NT2/D1 (cell line): ENCODE data around the gene DLX1.

ENCODE experiments used
- DNase-seq: peaks from one replicate; pipeline ENCODE4 v3.0.0-alpha.2; 2011; ENCODE audit warnings: low read depth, low spot score
- H3K27me3 ChIP-seq: 2 replicates; pipeline ENCODE4 v1.6.0; 2011; ENCODE audit warnings: mild to moderate bottlenecking; ENCODE audit not compliant: insufficient read length, insufficient read depth
- H3K36me3 ChIP-seq: 2 replicates; pipeline ENCODE4 v1.6.1; 2011; ENCODE audit warnings: mild to moderate bottlenecking, low read length, mixed read lengths; ENCODE audit not compliant: insufficient read depth, insufficient read length
- H3K4me1 ChIP-seq: 2 replicates; pipeline ENCODE4 v1.5.1; 2011; ENCODE audit not compliant: insufficient read depth, insufficient read length
- H3K4me3 ChIP-seq: 2 replicates; pipeline ENCODE4 v1.5.1; 2011; ENCODE audit warnings: low read depth; ENCODE audit not compliant: insufficient read length
- H3K9ac ChIP-seq: 2 replicates; pipeline ENCODE4 v1.6.0; 2011; ENCODE audit warnings: low read depth; ENCODE audit not compliant: insufficient read length
- H3K9me3 ChIP-seq: 2 replicates; pipeline ENCODE4 v1.5.1; 2011; ENCODE audit warnings: mild to moderate bottlenecking, low read length; ENCODE audit not compliant: insufficient read depth
- SUZ12 ChIP-seq: IDR thresholded peaks from 2 replicates; pipeline ENCODE4 v1.6.1; 2011; ENCODE audit not compliant: insufficient read length, insufficient read depth; ENCODE audit errors: extremely low read depth
- YY1 ChIP-seq: IDR thresholded peaks from 2 replicates; pipeline ENCODE4 v1.6.1; 2011; ENCODE audit not compliant: insufficient read length, insufficient read depth
- ZNF274 ChIP-seq: IDR thresholded peaks from 2 replicates; pipeline ENCODE4 v1.6.1; 2011; ENCODE audit warnings: mild to moderate bottlenecking, low read depth, low read length

DLX1 gene

DNA sequence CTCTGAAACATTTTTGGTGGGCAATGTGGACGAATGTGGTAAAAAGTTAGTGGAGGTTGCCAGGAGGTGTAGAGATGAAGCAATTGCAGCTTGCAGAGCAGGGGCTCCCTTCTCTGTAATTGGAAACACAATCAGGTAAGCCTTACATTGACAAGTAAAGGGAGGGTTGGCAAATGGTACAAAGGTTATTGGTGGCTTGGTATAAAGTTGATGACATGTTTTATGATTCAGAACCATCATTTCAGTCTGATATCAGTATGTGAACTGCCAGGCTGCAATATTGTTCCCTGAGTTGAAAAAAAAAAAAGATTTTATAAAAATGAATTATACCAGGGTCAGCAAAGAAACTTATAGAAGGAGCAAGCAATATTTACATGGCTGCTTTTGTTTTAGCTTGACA is 14.4 kb upstream of the DLX1 start:
- no peaks in the 10 kb centered on the region for H3K27me3 ChIP-seq
- no peak overlapping the region for H3K4me3 ChIP-seq
- no peaks in the 10 kb centered on the region for H3K4me1 ChIP-seq
- DNase-seq = no peak
- H3K36me3 ChIP-seq = peaks cover 3% of the 10 kb centered on the region
- H3K9ac ChIP-seq = no peak overlapping the region
- no peak for TF ChIP-seq SUZ12
- TF ChIP-seq ZNF274 = no peak
- no peak for TF ChIP-seq YY1
- no peaks in the 10 kb centered on the region for H3K9me3 ChIP-seq

- DNase-seq = no peak
- TF ChIP-seq YY1 = no peak
- TF ChIP-seq SUZ12 = no peak
- TF ChIP-seq ZNF274 = no peak
Observed at GRCh38 chr2:172072303-172072702, 13.0 kb upstream of the DLX1 start.

GRCh38 chr2:172072706-172073105 is 12.6 kb upstream of the DLX1 start:
- TF ChIP-seq YY1 = no peak
- no peak for TF ChIP-seq ZNF274
- no peak for TF ChIP-seq SUZ12
- Histone ChIP-seq H3K9me3 (no peaks in the 10 kb centered on the region), H3K9ac (no peak overlapping the region), H3K4me3 (no peak overlapping the region), H3K27me3 (peaks cover 3% of the 10 kb centered on the region), H3K36me3 (no peaks in the 10 kb centered on the region), H3K4me1 (no peaks in the 10 kb centered on the region)
- no peak for DNase-seq

More at GRCh38 chr2:172072303-172072702, 13.0 kb upstream of the DLX1 start:
- Histone ChIP-seq H3K4me1 (no peaks in the 10 kb centered on the region), H3K36me3 (no peaks in the 10 kb centered on the region), H3K27me3 (peaks cover 3% of the 10 kb centered on the region), H3K9ac (no peak overlapping the region), H3K9me3 (no peaks in the 10 kb centered on the region), H3K4me3 (no peak overlapping the region)

DNA sequence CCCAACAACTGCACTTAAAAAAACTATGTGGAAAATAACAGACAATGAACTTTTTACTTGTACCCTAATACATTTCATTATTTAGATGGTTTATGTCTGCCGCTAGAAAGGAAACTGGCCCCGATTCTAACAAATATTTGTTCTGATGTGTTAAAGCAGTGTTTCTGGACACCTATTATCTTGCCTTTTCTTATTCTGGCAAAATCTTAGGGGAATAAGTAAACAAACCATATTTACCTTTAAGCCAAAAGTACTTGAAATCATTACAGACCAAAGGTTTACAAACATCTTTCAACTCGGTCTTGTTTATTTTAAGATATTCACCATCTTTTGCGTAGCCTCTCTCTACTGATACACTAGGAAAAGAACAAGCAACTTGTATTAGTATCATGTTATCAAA is 11.8 kb upstream of the DLX1 start:
- TF ChIP-seq YY1 (no peak), ZNF274 (no peak), SUZ12 (no peak)
- Histone ChIP-seq H3K9ac (no peak overlapping the region), H3K4me3 (no peak overlapping the region), H3K4me1 (no peaks in the 10 kb centered on the region), H3K36me3 (no peaks in the 10 kb centered on the region), H3K9me3 (no peaks in the 10 kb centered on the region), H3K27me3 (peaks cover 3% of the 10 kb centered on the region)
- no peak for DNase-seq

- no peaks in the 10 kb centered on the region for H3K4me1 ChIP-seq
- H3K27me3 ChIP-seq = peaks cover 3% of the 10 kb centered on the region
- TF ChIP-seq SUZ12 = no peak
- TF ChIP-seq ZNF274 = no peak
- TF ChIP-seq YY1 = no peak
- no peak overlapping the region for H3K9ac ChIP-seq
- no peak overlapping the region for H3K4me3 ChIP-seq
- no peaks in the 10 kb centered on the region for H3K36me3 ChIP-seq
- DNase-seq = no peak
- H3K9me3 ChIP-seq = no peaks in the 10 kb centered on the region
Observed at GRCh38 chr2:172074254-172074653, 11.1 kb upstream of the DLX1 start.

GRCh38 chr2:172079416-172079815 is 5.9 kb upstream of the DLX1 start:
- no peak for TF ChIP-seq YY1
- no peak for TF ChIP-seq SUZ12
- TF ChIP-seq ZNF274 = no peak
- peaks cover 50% of the 10 kb centered on the region for H3K27me3 ChIP-seq

DNA sequence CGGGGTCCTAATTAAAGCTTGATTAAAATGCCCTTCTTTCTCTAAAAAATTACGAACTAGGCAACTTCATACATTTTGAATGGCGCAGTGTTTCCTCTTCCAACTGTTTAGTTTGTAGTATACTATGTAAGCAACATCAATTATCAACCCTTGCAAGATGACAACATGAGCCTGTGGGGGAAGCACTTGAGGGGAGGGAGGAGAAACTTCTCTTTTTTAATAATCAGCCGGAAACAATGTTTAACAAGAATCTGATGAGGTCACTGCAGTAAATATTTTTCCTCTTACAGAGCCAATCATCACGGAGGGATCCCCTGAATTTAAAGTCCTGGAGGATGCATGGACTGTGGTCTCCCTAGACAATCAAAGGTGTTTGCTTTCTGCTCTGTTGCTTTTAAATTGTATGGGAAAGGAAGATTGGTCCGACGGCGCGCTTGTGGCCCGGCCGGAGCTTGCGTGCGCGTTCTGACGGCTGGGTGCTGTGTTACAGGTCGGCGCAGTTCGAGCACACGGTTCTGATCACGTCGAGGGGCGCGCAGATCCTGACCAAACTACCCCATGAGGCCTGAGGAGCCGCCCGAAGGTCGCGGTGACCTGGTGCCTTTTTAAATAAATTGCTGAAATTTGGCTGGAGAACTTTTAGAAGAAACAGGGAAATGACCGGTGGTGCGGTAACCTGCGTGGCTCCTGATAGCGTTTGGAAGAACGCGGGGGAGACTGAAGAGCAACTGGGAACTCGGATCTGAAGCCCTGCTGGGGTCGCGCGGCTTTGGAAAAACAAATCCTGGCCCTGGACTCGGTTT is 5.3 kb upstream of the DLX1 start:
- Histone ChIP-seq H3K4me3 (no peak overlapping the region), H3K36me3 (no peaks in the 10 kb centered on the region), H3K9ac (no peak overlapping the region), H3K4me1 (peaks cover 14% of the 10 kb centered on the region), H3K27me3 (peaks cover 57% of the 10 kb centered on the region), H3K9me3 (no peaks in the 10 kb centered on the region)
- no peak for DNase-seq
- TF ChIP-seq SUZ12 (no peak), YY1 (no peak), ZNF274 (no peak)

More at GRCh38 chr2:172079416-172079815, 5.9 kb upstream of the DLX1 start:
- no peak overlapping the region for H3K9ac ChIP-seq
- H3K36me3 ChIP-seq = no peaks in the 10 kb centered on the region
- no peaks in the 10 kb centered on the region for H3K9me3 ChIP-seq
- no peak overlapping the region for H3K4me3 ChIP-seq
- DNase-seq = no peak
- peaks cover 14% of the 10 kb centered on the region for H3K4me1 ChIP-seq
